ENCODE measurements around the gene PRUNE2. TPM values are rescaled to one million over a fixed set of nuclear protein-coding genes. Genes with fewer than 3 reads are reported as not detected.

Gene PRUNE2
- total and polyA plus RNA-seq, 4 donors: 1.3 to 4.5 (median 1.6) TPM

DNA sequence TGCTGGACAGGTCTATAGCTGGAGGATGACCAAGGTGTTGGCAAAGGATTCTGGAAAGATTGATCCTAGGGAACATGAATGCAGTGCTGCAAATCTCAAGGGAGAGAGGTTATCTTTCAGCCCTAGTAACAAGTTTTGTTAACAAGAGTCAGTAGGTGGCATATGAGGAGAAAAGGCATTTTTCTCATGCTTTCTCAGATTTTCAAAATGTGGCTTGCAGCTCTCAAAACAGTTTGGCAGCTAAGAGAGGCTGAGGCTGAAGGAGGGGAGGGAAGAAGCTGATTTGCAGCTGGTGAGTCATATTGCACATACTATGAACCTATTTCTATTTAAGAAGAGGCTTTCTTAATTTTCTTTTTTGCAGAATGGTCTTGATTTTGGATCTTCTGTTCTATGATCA is 205.9 kb downstream of the PRUNE2 start:
- Histone ChIP-seq H3K27ac (ENCODE audit: low read depth in 1 of 2, low read length in 2 of 2) (no peak overlapping the region), H3K4me3 (ENCODE audit: low read depth in 1 of 3, low read length in 3 of 3) (no peak overlapping the region), H3K9ac (ENCODE audit: low read depth in 1 of 2, low read length in 2 of 2) (no peak overlapping the region), H3K36me3 (ENCODE audit: control insufficient read depth in 4 of 4, insufficient read depth in 3 of 4, low read depth in 1 of 4, low read length in 3 of 4) (no peaks in the 10 kb centered on the region), H3K9me3 (ENCODE audit: control insufficient read depth in 4 of 4, low read length in 3 of 4) (no peaks in the 10 kb centered on the region), H3K4me1 (ENCODE audit: control insufficient read depth in 4 of 4, insufficient read depth in 4 of 4, low read length in 3 of 4) (no peaks in the 10 kb centered on the region), H3K27me3 (ENCODE audit: control insufficient read depth in 4 of 4, insufficient read depth in 4 of 4, low read length in 3 of 4) (peaks cover 0 to 13% (median 1%) of the 10 kb centered on the region in 4 donors)
- no peak for DNase-seq (ENCODE audit: low spot score)
- TF ChIP-seq TAF1 (conservative IDR thresholded peaks at IDR 0.05) (no peak), HNF4A (conservative IDR thresholded peaks at IDR 0.05) (no peak), NR2F2 (IDR thresholded peaks at IDR 0.05) (no peak), RXRA (IDR thresholded peaks at IDR 0.05) (no peak), HNF4G (IDR thresholded peaks at IDR 0.05) (no peak), GABPA (IDR thresholded peaks at IDR 0.05 in 1 of 2, conservative IDR thresholded peaks at IDR 0.05 in 1 of 2) (no peak), JUND (IDR thresholded peaks at IDR 0.05) (no peak), RAD21 (IDR thresholded peaks at IDR 0.05) (no peak), EGR1 (IDR thresholded peaks at IDR 0.05; ENCODE audit: low read depth in 2 of 2) (no peak), SP1 (IDR thresholded peaks at IDR 0.05) (no peak)
- TF ChIP-seq, protein P1, sequence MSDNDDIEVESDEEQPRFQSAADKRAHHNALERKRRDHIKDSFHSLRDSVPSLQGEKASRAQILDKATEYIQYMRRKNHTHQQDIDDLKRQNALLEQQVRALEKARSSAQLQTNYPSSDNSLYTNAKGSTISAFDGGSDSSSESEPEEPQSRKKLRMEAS (IDR thresholded peaks at IDR 0.05): no peak
- TF ChIP-seq, protein P2, sequence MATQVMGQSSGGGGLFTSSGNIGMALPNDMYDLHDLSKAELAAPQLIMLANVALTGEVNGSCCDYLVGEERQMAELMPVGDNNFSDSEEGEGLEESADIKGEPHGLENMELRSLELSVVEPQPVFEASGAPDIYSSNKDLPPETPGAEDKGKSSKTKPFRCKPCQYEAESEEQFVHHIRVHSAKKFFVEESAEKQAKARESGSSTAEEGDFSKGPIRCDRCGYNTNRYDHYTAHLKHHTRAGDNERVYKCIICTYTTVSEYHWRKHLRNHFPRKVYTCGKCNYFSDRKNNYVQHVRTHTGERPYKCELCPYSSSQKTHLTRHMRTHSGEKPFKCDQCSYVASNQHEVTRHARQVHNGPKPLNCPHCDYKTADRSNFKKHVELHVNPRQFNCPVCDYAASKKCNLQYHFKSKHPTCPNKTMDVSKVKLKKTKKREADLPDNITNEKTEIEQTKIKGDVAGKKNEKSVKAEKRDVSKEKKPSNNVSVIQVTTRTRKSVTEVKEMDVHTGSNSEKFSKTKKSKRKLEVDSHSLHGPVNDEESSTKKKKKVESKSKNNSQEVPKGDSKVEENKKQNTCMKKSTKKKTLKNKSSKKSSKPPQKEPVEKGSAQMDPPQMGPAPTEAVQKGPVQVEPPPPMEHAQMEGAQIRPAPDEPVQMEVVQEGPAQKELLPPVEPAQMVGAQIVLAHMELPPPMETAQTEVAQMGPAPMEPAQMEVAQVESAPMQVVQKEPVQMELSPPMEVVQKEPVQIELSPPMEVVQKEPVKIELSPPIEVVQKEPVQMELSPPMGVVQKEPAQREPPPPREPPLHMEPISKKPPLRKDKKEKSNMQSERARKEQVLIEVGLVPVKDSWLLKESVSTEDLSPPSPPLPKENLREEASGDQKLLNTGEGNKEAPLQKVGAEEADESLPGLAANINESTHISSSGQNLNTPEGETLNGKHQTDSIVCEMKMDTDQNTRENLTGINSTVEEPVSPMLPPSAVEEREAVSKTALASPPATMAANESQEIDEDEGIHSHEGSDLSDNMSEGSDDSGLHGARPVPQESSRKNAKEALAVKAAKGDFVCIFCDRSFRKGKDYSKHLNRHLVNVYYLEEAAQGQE (IDR thresholded peaks at IDR 0.05): no peak
- TF ChIP-seq, protein P3, sequence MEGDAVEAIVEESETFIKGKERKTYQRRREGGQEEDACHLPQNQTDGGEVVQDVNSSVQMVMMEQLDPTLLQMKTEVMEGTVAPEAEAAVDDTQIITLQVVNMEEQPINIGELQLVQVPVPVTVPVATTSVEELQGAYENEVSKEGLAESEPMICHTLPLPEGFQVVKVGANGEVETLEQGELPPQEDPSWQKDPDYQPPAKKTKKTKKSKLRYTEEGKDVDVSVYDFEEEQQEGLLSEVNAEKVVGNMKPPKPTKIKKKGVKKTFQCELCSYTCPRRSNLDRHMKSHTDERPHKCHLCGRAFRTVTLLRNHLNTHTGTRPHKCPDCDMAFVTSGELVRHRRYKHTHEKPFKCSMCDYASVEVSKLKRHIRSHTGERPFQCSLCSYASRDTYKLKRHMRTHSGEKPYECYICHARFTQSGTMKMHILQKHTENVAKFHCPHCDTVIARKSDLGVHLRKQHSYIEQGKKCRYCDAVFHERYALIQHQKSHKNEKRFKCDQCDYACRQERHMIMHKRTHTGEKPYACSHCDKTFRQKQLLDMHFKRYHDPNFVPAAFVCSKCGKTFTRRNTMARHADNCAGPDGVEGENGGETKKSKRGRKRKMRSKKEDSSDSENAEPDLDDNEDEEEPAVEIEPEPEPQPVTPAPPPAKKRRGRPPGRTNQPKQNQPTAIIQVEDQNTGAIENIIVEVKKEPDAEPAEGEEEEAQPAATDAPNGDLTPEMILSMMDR (IDR thresholded peaks at IDR 0.05; ENCODE audit: low read depth, low read length, missing input control): no peak

DNA sequence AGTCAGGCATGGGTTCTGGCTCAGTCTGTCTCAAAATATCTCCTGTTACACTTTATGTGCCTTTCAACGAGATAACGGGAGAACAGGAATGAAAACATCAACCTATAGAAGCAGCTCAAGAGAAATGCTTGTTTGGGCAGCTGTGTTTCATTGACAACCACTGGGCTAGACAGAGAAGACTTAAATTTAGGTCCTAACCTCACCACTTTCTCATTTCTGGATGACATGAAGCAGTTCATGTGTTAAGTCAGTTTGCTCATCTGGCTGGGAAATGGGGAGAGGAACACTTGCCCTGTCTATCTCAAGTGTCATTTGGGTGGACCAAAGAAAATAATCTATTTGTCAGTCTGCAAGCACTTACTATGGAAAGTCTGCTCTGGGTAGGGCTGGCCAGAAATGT is 208.4 kb downstream of the PRUNE2 start:
- H3K9ac ChIP-seq (ENCODE audit: low read depth in 1 of 2, low read length in 2 of 2): no peak overlapping the region
- H3K4me1 ChIP-seq (ENCODE audit: control insufficient read depth in 4 of 4, insufficient read depth in 4 of 4, low read length in 3 of 4): no peaks in the 10 kb centered on the region
- no peaks in the 10 kb centered on the region for H3K9me3 ChIP-seq (ENCODE audit: control insufficient read depth in 4 of 4, low read length in 3 of 4)
- H3K36me3 ChIP-seq (ENCODE audit: control insufficient read depth in 4 of 4, insufficient read depth in 3 of 4, low read depth in 1 of 4, low read length in 3 of 4): no peaks in the 10 kb centered on the region
- no peak overlapping the region for H3K27ac ChIP-seq (ENCODE audit: low read depth in 1 of 2, low read length in 2 of 2)
- no peak for DNase-seq (ENCODE audit: low spot score)
- H3K27me3 ChIP-seq (ENCODE audit: control insufficient read depth in 4 of 4, insufficient read depth in 4 of 4, low read length in 3 of 4): peaks cover 0 to 8% (median 1%) of the 10 kb centered on the region in 4 donors
- TF ChIP-seq, protein P2 (IDR thresholded peaks at IDR 0.05): no peak
- no peak overlapping the region for H3K4me3 ChIP-seq (ENCODE audit: low read depth in 1 of 3, low read length in 3 of 3)
- 54% methylated on average over 2 of the region's 2 CpGs for WGBS
